ENCODE data around the gene FOLR2.
"Not testable (repeated sequence)": the region's sequence is repeated elsewhere in the genome, so short reads cannot be mapped to it uniquely, and the experiment has no call there.

DNA sequence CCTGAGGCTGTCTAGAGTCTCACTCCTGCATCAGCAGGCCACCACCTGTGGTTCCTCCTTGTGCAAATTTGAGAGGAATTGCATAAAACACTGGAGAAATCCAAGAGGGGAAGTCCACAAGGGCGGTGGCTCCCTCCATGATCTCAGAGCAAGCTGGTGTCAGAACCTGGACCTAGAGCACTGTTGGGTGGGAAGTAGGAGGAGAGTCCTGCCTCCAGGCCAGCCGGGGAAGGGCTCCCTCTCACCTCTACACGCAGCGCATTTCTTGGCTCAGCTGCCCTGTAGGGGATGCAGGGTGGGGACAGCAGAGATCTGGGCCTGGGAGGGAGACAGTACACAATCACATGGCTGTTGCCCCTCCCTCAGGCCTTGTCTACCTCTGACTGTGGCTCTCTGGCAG lies 44.6 kb upstream of the FOLR2 start:
- not testable (repeated sequence) for TF ChIP-seq POLR2A, POLR2AphosphoS5, EP300 (IDR thresholded peaks at IDR 0.05)

All from gastroesophageal sphincter (tissue), 2 donors.